SK-N-SH (cell line): ENCODE measurements around the gene PARVG.

Experiments
- GABPA ChIP-seq: IDR thresholded peaks from 2 replicates; pipeline ENCODE4 v1.4.0; 2012; ENCODE audit warnings: low read depth, mild to moderate bottlenecking
- RXRA ChIP-seq: IDR thresholded peaks from 2 replicates; pipeline ENCODE4 v1.4.0; 2012; ENCODE audit warnings: low read depth, mild to moderate bottlenecking, borderline replicate concordance
- TAF1 ChIP-seq: IDR thresholded peaks from 2 replicates; pipeline ENCODE4 v1.6.1; 2012; ENCODE audit warnings: low read depth, mild to moderate bottlenecking, low read length, moderate library complexity, borderline replicate concordance
- TCF12 ChIP-seq: IDR thresholded peaks from 2 replicates; pipeline ENCODE4 v1.4.0; 2012
- TF ChIP-seq, protein P1 (sequence below): IDR thresholded peaks from 2 replicates; pipeline ENCODE4 v1.4.0; 2012; ENCODE audit warnings: low read depth
- TF ChIP-seq, protein P2 (sequence below): fragments of 200-600 bp; sonication (generic); IDR thresholded peaks from 2 replicates; pipeline ENCODE4 v1.6.1; 2017; ENCODE audit warnings: antibody characterized with exemption, mild to moderate bottlenecking, moderate library complexity
- TF ChIP-seq, protein P3 (sequence below): fragments of 150-350 bp; IDR thresholded peaks from 2 replicates; pipeline ENCODE4 v1.6.1; 2017; ENCODE audit warnings: antibody characterized with exemption, low read length, low read depth, borderline replicate concordance
- TF ChIP-seq, protein P4 (sequence below): IDR thresholded peaks from 2 replicates; pipeline ENCODE4 v1.4.0; 2012; ENCODE audit warnings: low read depth, borderline replicate concordance

DNA sequence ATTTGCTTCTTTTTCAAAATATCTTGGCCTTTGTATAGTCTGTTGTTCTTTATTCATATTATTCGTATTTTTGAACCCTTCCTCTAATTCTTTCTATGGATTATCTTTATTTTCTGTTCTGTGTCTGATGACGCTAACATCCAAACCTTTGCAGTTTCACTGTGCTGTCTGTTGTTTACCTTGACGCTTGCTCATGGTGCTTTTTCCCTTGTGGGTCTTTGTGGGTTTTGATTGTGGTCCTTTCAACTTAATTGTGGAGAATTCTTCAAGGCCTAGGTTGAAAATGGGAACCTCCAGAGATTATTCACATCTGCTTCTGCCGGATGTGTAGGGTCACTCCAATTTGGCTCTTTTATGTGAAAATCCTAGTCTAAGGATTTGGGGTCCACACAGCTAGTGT is 34.6 kb downstream of the PARVG start:
- TF ChIP-seq, protein P1, sequence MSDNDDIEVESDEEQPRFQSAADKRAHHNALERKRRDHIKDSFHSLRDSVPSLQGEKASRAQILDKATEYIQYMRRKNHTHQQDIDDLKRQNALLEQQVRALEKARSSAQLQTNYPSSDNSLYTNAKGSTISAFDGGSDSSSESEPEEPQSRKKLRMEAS = no peak
- TF ChIP-seq TAF1 (no peak), RXRA (no peak), GABPA (no peak), TCF12 (no peak)
- TF ChIP-seq, protein P2, sequence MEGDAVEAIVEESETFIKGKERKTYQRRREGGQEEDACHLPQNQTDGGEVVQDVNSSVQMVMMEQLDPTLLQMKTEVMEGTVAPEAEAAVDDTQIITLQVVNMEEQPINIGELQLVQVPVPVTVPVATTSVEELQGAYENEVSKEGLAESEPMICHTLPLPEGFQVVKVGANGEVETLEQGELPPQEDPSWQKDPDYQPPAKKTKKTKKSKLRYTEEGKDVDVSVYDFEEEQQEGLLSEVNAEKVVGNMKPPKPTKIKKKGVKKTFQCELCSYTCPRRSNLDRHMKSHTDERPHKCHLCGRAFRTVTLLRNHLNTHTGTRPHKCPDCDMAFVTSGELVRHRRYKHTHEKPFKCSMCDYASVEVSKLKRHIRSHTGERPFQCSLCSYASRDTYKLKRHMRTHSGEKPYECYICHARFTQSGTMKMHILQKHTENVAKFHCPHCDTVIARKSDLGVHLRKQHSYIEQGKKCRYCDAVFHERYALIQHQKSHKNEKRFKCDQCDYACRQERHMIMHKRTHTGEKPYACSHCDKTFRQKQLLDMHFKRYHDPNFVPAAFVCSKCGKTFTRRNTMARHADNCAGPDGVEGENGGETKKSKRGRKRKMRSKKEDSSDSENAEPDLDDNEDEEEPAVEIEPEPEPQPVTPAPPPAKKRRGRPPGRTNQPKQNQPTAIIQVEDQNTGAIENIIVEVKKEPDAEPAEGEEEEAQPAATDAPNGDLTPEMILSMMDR = no peak
- TF ChIP-seq, protein P3, sequence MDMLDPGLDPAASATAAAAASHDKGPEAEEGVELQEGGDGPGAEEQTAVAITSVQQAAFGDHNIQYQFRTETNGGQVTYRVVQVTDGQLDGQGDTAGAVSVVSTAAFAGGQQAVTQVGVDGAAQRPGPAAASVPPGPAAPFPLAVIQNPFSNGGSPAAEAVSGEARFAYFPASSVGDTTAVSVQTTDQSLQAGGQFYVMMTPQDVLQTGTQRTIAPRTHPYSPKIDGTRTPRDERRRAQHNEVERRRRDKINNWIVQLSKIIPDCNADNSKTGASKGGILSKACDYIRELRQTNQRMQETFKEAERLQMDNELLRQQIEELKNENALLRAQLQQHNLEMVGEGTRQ = no peak
- TF ChIP-seq, protein P4, sequence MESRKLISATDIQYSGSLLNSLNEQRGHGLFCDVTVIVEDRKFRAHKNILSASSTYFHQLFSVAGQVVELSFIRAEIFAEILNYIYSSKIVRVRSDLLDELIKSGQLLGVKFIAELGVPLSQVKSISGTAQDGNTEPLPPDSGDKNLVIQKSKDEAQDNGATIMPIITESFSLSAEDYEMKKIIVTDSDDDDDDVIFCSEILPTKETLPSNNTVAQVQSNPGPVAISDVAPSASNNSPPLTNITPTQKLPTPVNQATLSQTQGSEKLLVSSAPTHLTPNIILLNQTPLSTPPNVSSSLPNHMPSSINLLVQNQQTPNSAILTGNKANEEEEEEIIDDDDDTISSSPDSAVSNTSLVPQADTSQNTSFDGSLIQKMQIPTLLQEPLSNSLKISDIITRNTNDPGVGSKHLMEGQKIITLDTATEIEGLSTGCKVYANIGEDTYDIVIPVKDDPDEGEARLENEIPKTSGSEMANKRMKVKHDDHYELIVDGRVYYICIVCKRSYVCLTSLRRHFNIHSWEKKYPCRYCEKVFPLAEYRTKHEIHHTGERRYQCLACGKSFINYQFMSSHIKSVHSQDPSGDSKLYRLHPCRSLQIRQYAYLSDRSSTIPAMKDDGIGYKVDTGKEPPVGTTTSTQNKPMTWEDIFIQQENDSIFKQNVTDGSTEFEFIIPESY = no peak
